ENCODE measurements around the gene ZGRF1. TPM values are rescaled to one million over a fixed set of nuclear protein-coding genes. Genes with fewer than 3 reads are reported as not detected.
"Not testable (repeated sequence)": the region's sequence is repeated elsewhere in the genome, so short reads cannot be mapped to it uniquely, and the experiment has no call there.

ZGRF1 gene
- total RNA-seq: 13.0 TPM

- H3K27ac ChIP-seq (ENCODE audit: low read depth, low read length): peak within 1 kb of the TSS; percentile 96
- H3K9ac ChIP-seq (ENCODE audit: low read depth in 1 of 3, low read length in 3 of 3): peak within 1 kb of the TSS; percentile 82 to 95 (median 83)
- peaks cover 10 to 17% (median 16%) of the 10 kb centered on the region in 3 donors for H3K4me1 ChIP-seq (ENCODE audit: control insufficient read depth in 3 of 3, insufficient read depth in 3 of 3, low read length in 3 of 3)
- no peaks in the 10 kb centered on the region for H3K36me3 ChIP-seq (ENCODE audit: control insufficient read depth in 3 of 3, insufficient read depth in 3 of 3, low read length in 3 of 3)
- no peaks in the 10 kb centered on the region for H3K9me3 ChIP-seq (ENCODE audit: control insufficient read depth in 3 of 3, low read length in 3 of 3)
- H3K27me3 ChIP-seq (ENCODE audit: control insufficient read depth in 3 of 3, insufficient read depth in 3 of 3, low read length in 3 of 3): no peaks in the 10 kb centered on the region
- H3K4me3 ChIP-seq (ENCODE audit: low read length in 3 of 3): peak within 1 kb of the TSS; percentile 72 to 97 (median 95)
Measured at GRCh38 chr4:112636688-112637551, at the start of gene ZGRF1, which contains the start of gene LARP7. TSS of gene ZGRF1 (minus strand) at chr4:112636909. CDS start at chr4:112633176, 3,733 bp downstream. TSS of gene LARP7 (plus strand) at chr4:112637143. CDS start at chr4:112644670, 7,527 bp downstream.

- Histone ChIP-seq H3K27ac (ENCODE audit: low read depth, low read length) (no peak overlapping the region), H3K4me3 (ENCODE audit: low read length in 3 of 3) (no peak overlapping the region), H3K9ac (ENCODE audit: low read depth in 1 of 3, low read length in 3 of 3) (no peak overlapping the region), H3K36me3 (ENCODE audit: control insufficient read depth in 3 of 3, insufficient read depth in 3 of 3, low read length in 3 of 3) (no peaks in the 10 kb centered on the region), H3K4me1 (ENCODE audit: control insufficient read depth in 3 of 3, insufficient read depth in 3 of 3, low read length in 3 of 3) (peaks cover 0 to 6% (median 3%) of the 10 kb centered on the region in 3 donors), H3K9me3 (ENCODE audit: control insufficient read depth in 3 of 3, low read length in 3 of 3) (no peaks in the 10 kb centered on the region), H3K27me3 (ENCODE audit: control insufficient read depth in 3 of 3, insufficient read depth in 3 of 3, low read length in 3 of 3) (no peaks in the 10 kb centered on the region)
Measured at GRCh38 chr4:112680996-112681395, 44.3 kb upstream of the ZGRF1 start.

- no peak overlapping the region for H3K27ac ChIP-seq (ENCODE audit: low read depth, low read length)
- no peaks in the 10 kb centered on the region for H3K27me3 ChIP-seq (ENCODE audit: control insufficient read depth in 3 of 3, insufficient read depth in 3 of 3, low read length in 3 of 3)
- H3K9ac ChIP-seq (ENCODE audit: low read depth in 1 of 3, low read length in 3 of 3): no peak overlapping the region
- H3K9me3 ChIP-seq (ENCODE audit: control insufficient read depth in 3 of 3, low read length in 3 of 3): no peaks in the 10 kb centered on the region
- H3K36me3 ChIP-seq (ENCODE audit: control insufficient read depth in 3 of 3, insufficient read depth in 3 of 3, low read length in 3 of 3): no peaks in the 10 kb centered on the region
- no peak overlapping the region for H3K4me3 ChIP-seq (ENCODE audit: low read length in 3 of 3)
- H3K4me1 ChIP-seq (ENCODE audit: control insufficient read depth in 3 of 3, insufficient read depth in 3 of 3, low read length in 3 of 3): peaks cover 3 to 12% (median 10%) of the 10 kb centered on the region in 3 donors
Measured at GRCh38 chr4:112677519-112678091, 40.9 kb upstream of the ZGRF1 start.

- no peak overlapping the region for H3K4me3 ChIP-seq (ENCODE audit: low read length in 3 of 3)
- peaks cover 7 to 21% (median 15%) of the 10 kb centered on the region in 3 donors for H3K4me1 ChIP-seq (ENCODE audit: control insufficient read depth in 3 of 3, insufficient read depth in 3 of 3, low read length in 3 of 3)
- H3K27me3 ChIP-seq (ENCODE audit: control insufficient read depth in 3 of 3, insufficient read depth in 3 of 3, low read length in 3 of 3): no peaks in the 10 kb centered on the region
- H3K27ac ChIP-seq (ENCODE audit: low read depth, low read length): peak overlapping the region; percentile 14
- H3K9me3 ChIP-seq (ENCODE audit: control insufficient read depth in 3 of 3, low read length in 3 of 3): no peaks in the 10 kb centered on the region
- no peak overlapping the region for H3K9ac ChIP-seq (ENCODE audit: low read depth in 1 of 3, low read length in 3 of 3)
- H3K36me3 ChIP-seq (ENCODE audit: control insufficient read depth in 3 of 3, insufficient read depth in 3 of 3, low read length in 3 of 3): no peaks in the 10 kb centered on the region
Measured at GRCh38 chr4:112674376-112674775, 37.7 kb upstream of the ZGRF1 start.

GRCh38 chr4:112673686-112674085, 37.0 kb upstream of the ZGRF1 start:
- H3K27me3 ChIP-seq (ENCODE audit: control insufficient read depth in 3 of 3, insufficient read depth in 3 of 3, low read length in 3 of 3): no peaks in the 10 kb centered on the region
- H3K9me3 ChIP-seq (ENCODE audit: control insufficient read depth in 3 of 3, low read length in 3 of 3): no peaks in the 10 kb centered on the region
- H3K9ac ChIP-seq (ENCODE audit: low read depth in 1 of 3, low read length in 3 of 3): no peak overlapping the region
- H3K27ac ChIP-seq (ENCODE audit: low read depth, low read length): peak overlapping the region; percentile 14
- H3K4me3 ChIP-seq (ENCODE audit: low read length in 3 of 3): no peak overlapping the region
- peaks cover 7 to 21% (median 15%) of the 10 kb centered on the region in 3 donors for H3K4me1 ChIP-seq (ENCODE audit: control insufficient read depth in 3 of 3, insufficient read depth in 3 of 3, low read length in 3 of 3)
- no peaks in the 10 kb centered on the region for H3K36me3 ChIP-seq (ENCODE audit: control insufficient read depth in 3 of 3, insufficient read depth in 3 of 3, low read length in 3 of 3)

GRCh38 chr4:112673076-112673475, 36.4 kb upstream of the ZGRF1 start:
- no peak overlapping the region for H3K4me3 ChIP-seq (ENCODE audit: low read length in 3 of 3)
- H3K4me1 ChIP-seq (ENCODE audit: control insufficient read depth in 3 of 3, insufficient read depth in 3 of 3, low read length in 3 of 3): peaks cover 7 to 21% (median 15%) of the 10 kb centered on the region in 3 donors
- no peaks in the 10 kb centered on the region for H3K27me3 ChIP-seq (ENCODE audit: control insufficient read depth in 3 of 3, insufficient read depth in 3 of 3, low read length in 3 of 3)
- H3K27ac ChIP-seq (ENCODE audit: low read depth, low read length): no peak overlapping the region
- H3K9ac ChIP-seq (ENCODE audit: low read depth in 1 of 3, low read length in 3 of 3): no peak overlapping the region
- no peaks in the 10 kb centered on the region for H3K36me3 ChIP-seq (ENCODE audit: control insufficient read depth in 3 of 3, insufficient read depth in 3 of 3, low read length in 3 of 3)
- H3K9me3 ChIP-seq (ENCODE audit: control insufficient read depth in 3 of 3, low read length in 3 of 3): no peaks in the 10 kb centered on the region

GRCh38 chr4:112668131-112668530, 31.4 kb upstream of the ZGRF1 start:
- Histone ChIP-seq H3K36me3 (ENCODE audit: control insufficient read depth in 3 of 3, insufficient read depth in 3 of 3, low read length in 3 of 3) (no peaks in the 10 kb centered on the region), H3K4me1 (ENCODE audit: control insufficient read depth in 3 of 3, insufficient read depth in 3 of 3, low read length in 3 of 3) (peaks cover 4 to 9% (median 7%) of the 10 kb centered on the region in 3 donors), H3K27me3 (ENCODE audit: control insufficient read depth in 3 of 3, insufficient read depth in 3 of 3, low read length in 3 of 3) (no peaks in the 10 kb centered on the region), H3K9ac (ENCODE audit: low read depth in 1 of 3, low read length in 3 of 3) (no peak overlapping the region), H3K27ac (ENCODE audit: low read depth, low read length) (no peak overlapping the region), H3K4me3 (ENCODE audit: low read length in 3 of 3) (no peak overlapping the region), H3K9me3 (ENCODE audit: control insufficient read depth in 3 of 3, low read length in 3 of 3) (no peaks in the 10 kb centered on the region)

- Histone ChIP-seq H3K27ac (ENCODE audit: low read depth, low read length) (no peak overlapping the region), H3K4me3 (ENCODE audit: low read length in 3 of 3) (no peak overlapping the region), H3K27me3 (ENCODE audit: control insufficient read depth in 3 of 3, insufficient read depth in 3 of 3, low read length in 3 of 3) (no peaks in the 10 kb centered on the region), H3K36me3 (ENCODE audit: control insufficient read depth in 3 of 3, insufficient read depth in 3 of 3, low read length in 3 of 3) (no peaks in the 10 kb centered on the region), H3K9me3 (ENCODE audit: control insufficient read depth in 3 of 3, low read length in 3 of 3) (no peaks in the 10 kb centered on the region), H3K9ac (ENCODE audit: low read depth in 1 of 3, low read length in 3 of 3) (no peak overlapping the region), H3K4me1 (ENCODE audit: control insufficient read depth in 3 of 3, insufficient read depth in 3 of 3, low read length in 3 of 3) (no peaks in the 10 kb centered on the region)
Measured at GRCh38 chr4:112664611-112665010, 27.9 kb upstream of the ZGRF1 start.

- H3K4me3 ChIP-seq (ENCODE audit: low read length in 3 of 3): not testable (repeated sequence)
- peaks cover 9 to 31% (median 15%) of the 10 kb centered on the region in 3 donors for H3K36me3 ChIP-seq (ENCODE audit: control insufficient read depth in 3 of 3, insufficient read depth in 3 of 3, low read length in 3 of 3)
Measured at GRCh38 chr4:112656115-112656514, 19.4 kb upstream of the ZGRF1 start.

GRCh38 chr4:112655270-112655669, 18.6 kb upstream of the ZGRF1 start:
- Histone ChIP-seq H3K9ac (ENCODE audit: low read depth in 1 of 3, low read length in 3 of 3) (no peak overlapping the region), H3K4me3 (ENCODE audit: low read length in 3 of 3) (no peak overlapping the region), H3K27ac (ENCODE audit: low read depth, low read length) (no peak overlapping the region), H3K36me3 (ENCODE audit: control insufficient read depth in 3 of 3, insufficient read depth in 3 of 3, low read length in 3 of 3) (peaks cover 12 to 37% (median 19%) of the 10 kb centered on the region in 3 donors), H3K9me3 (ENCODE audit: control insufficient read depth in 3 of 3, low read length in 3 of 3) (no peaks in the 10 kb centered on the region), H3K27me3 (ENCODE audit: control insufficient read depth in 3 of 3, insufficient read depth in 3 of 3, low read length in 3 of 3) (no peaks in the 10 kb centered on the region), H3K4me1 (ENCODE audit: control insufficient read depth in 3 of 3, insufficient read depth in 3 of 3, low read length in 3 of 3) (no peaks in the 10 kb centered on the region)

More at GRCh38 chr4:112656115-112656514, 19.4 kb upstream of the ZGRF1 start:
- H3K9ac ChIP-seq (ENCODE audit: low read depth in 1 of 3, low read length in 3 of 3); H3K27ac ChIP-seq (ENCODE audit: low read depth, low read length); H3K4me1 ChIP-seq (ENCODE audit: control insufficient read depth in 3 of 3, insufficient read depth in 3 of 3, low read length in 3 of 3); H3K27me3 ChIP-seq (ENCODE audit: control insufficient read depth in 3 of 3, insufficient read depth in 3 of 3, low read length in 3 of 3); H3K9me3 ChIP-seq (ENCODE audit: control insufficient read depth in 3 of 3, low read length in 3 of 3): not testable (repeated sequence)

Measured in skeletal muscle tissue (tissue), 4 donors.